Hepatocyte (in vitro differentiated cells): ENCODE results near the gene EPHB1. TPM values are rescaled to one million over a fixed set of nuclear protein-coding genes. Genes with fewer than 3 reads are reported as not detected.

Source experiments
- DNase-seq: peaks from one replicate; pipeline ENCODE4 v3.0.0-alpha.2; 2016; ENCODE audit warnings: low spot score
- H2AFZ ChIP-seq: fragments of 200-600 bp; sonication (generic); 2 replicates; pipeline ENCODE4 v1.6.0; 2016; ENCODE audit warnings: antibody characterized with exemption, mild to moderate bottlenecking
- H3K27ac ChIP-seq: fragments of 200-600 bp; sonication (generic); 2 replicates; pipeline ENCODE4 v1.5.1; 2016; ENCODE audit warnings: mild to moderate bottlenecking
- H3K27me3 ChIP-seq: fragments of 200-600 bp; sonication (generic); 2 replicates; pipeline ENCODE4 v1.6.1; 2016
- H3K36me3 ChIP-seq: fragments of 200-600 bp; sonication (generic); replicated peaks from 2 replicates; pipeline ENCODE4 v1.5.1; 2016; ENCODE audit warnings: low read depth; ENCODE audit not compliant: insufficient read depth
- H3K4me1 ChIP-seq: fragments of 200-600 bp; sonication (generic); 2 replicates; pipeline ENCODE4 v1.5.1; 2016; ENCODE audit warnings: mild to moderate bottlenecking, moderate library complexity; ENCODE audit not compliant: insufficient read depth
- H3K4me2 ChIP-seq: fragments of 200-600 bp; sonication (generic); 2 replicates; pipeline ENCODE4 v1.6.0; 2016
- H3K4me3 ChIP-seq: fragments of 200-600 bp; sonication (generic); 2 replicates; pipeline ENCODE4 v1.5.1; 2016; ENCODE audit warnings: mild to moderate bottlenecking
- H3K79me2 ChIP-seq: fragments of 200-600 bp; sonication (generic); 2 replicates; pipeline ENCODE4 v1.6.0; 2017; ENCODE audit warnings: mild to moderate bottlenecking
- H3K9me2 ChIP-seq: fragments of 200-600 bp; sonication (generic); replicated peaks from 2 replicates; pipeline ENCODE4 v1.6.0; 2017; ENCODE audit warnings: mild to moderate bottlenecking; ENCODE audit not compliant: insufficient read depth
- H3K9me3 ChIP-seq: fragments of 200-600 bp; sonication (generic); 2 replicates; pipeline ENCODE4 v1.5.1; 2016; ENCODE audit warnings: low read depth, mild to moderate bottlenecking
- H4K20me1 ChIP-seq: fragments of 200-600 bp; sonication (generic); 2 replicates; pipeline ENCODE4 v1.6.0; 2016; ENCODE audit warnings: mild to moderate bottlenecking; ENCODE audit not compliant: insufficient read depth, poor library complexity, severe bottlenecking
- CTCF ChIP-seq: fragments of 200-600 bp; sonication (generic); IDR thresholded peaks from 2 replicates; pipeline ENCODE4 v1.5.1; 2016; ENCODE audit warnings: antibody characterized with exemption, mild to moderate bottlenecking; ENCODE audit not compliant: poor library complexity
- EZH2 ChIP-seq: fragments of 200-600 bp; sonication (generic); IDR thresholded peaks from 2 replicates; pipeline ENCODE4 v1.6.1; 2016; ENCODE audit warnings: antibody characterized with exemption, mild to moderate bottlenecking, borderline replicate concordance
- EZH2phosphoT487 ChIP-seq: fragments of 200-600 bp; sonication (generic); IDR thresholded peaks from one replicate; pipeline ENCODE4 v1.6.1; 2018; ENCODE audit warnings: antibody characterized with exemption, mild to moderate bottlenecking, low read depth, moderate library complexity; ENCODE audit not compliant: unreplicated experiment, severe bottlenecking
- WGBS: methylation state at CpG from one replicate; pipeline ENCODE4 v1.1.6; 2016; ENCODE audit warnings: low lambda C conversion rate; ENCODE audit errors: missing lambda C conversion rate; 5-methylcytosine and 5-hydroxymethylcytosine counted together
- polyA plus RNA-seq: library from polyadenylated mRNA; unstranded; fragments of >200 nt; fragmentation: Nextera tagmentation; extraction: Ambion mirVana; gene quantifications from 2 replicates; pipeline ENCODE4 v1.2.1, GENCODE V29; 2016
- total RNA-seq: library from RNA; depleted of rRNA; stranded (reverse); fragments of >200 nt; gene quantifications from 2 replicates; pipeline ENCODE4 v1.2.3, GENCODE V29; 2014

The EPHB1 gene
- total and polyA plus RNA-seq, 2 experiments from 2014 or later: 3.3 to 5.6 TPM

DNA sequence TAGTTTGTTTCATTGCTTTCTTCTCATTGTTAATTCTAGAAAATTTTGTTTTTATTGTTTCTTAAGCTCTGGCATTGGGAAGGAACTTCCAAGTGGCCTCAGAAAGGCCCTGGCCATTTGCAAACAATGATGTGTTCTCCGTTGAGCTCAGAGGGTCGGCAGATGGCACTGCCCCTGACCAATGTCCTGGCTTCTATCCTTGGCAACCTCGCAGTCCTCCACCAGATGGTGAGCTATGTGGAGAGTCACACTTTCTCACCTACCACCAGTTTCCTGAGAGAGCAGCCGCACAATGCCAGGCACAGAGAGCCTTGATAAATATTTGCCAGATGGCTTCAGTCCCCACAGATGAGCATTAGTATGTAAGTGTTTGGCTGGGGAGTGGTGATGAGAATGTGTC is 343.7 kb downstream of the EPHB1 start:
- H3K27me3 ChIP-seq: no peaks in the 10 kb centered on the region

DNA sequence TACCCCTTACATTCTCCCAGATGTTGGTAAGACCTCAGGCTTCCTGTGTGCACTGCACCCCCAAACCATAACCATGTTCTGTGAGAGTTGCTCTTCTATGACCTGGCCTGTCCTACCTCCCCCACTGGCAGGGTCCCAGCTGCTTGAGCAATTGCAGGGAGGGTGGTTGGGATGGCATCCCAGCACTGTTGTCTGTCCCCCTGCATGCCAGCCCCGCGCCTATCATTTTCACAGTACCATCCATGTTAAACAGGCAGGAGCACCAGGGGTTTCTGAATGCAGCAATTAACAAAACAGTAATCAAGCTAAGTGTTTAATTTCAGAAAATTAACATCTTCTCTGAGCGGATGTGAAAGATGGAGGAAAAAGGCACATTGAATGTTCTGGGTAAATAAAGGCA is 345.5 kb downstream of the EPHB1 start:
- no peak overlapping the region for H2AFZ ChIP-seq
- TF ChIP-seq EZH2 (no peak), EZH2phosphoT487 (no peak)
- H4K20me1 ChIP-seq: no peaks in the 10 kb centered on the region
- no peak overlapping the region for H3K4me2 ChIP-seq
- no peaks in the 10 kb centered on the region for H3K9me3 ChIP-seq
- no peaks in the 10 kb centered on the region for H3K79me2 ChIP-seq
- 97% methylated on average over 3 of the region's 3 CpGs for WGBS
- H3K4me3 ChIP-seq: no peak overlapping the region
- no peak overlapping the region for H3K27ac ChIP-seq
- no peaks in the 10 kb centered on the region for H3K4me1 ChIP-seq
- H3K27me3 ChIP-seq: no peaks in the 10 kb centered on the region
- no peaks in the 10 kb centered on the region for H3K36me3 ChIP-seq
- H3K9me2 ChIP-seq: no peaks in the 10 kb centered on the region
- no peak for DNase-seq

More for the DNA sequence above, 343.7 kb downstream of the EPHB1 start:
- Histone ChIP-seq H3K9me2 (no peaks in the 10 kb centered on the region), H3K4me3 (no peak overlapping the region), H2AFZ (no peak overlapping the region), H3K9me3 (no peaks in the 10 kb centered on the region), H3K27ac (no peak overlapping the region), H3K36me3 (no peaks in the 10 kb centered on the region), H4K20me1 (no peaks in the 10 kb centered on the region), H3K4me2 (no peak overlapping the region), H3K4me1 (no peaks in the 10 kb centered on the region), H3K79me2 (no peaks in the 10 kb centered on the region)
- TF ChIP-seq EZH2 (no peak), EZH2phosphoT487 (no peak)
- DNase-seq: no peak
- WGBS: 86% methylated on average over 4 of the region's 4 CpGs

GRCh38 chr3:135141160-135141559 is 346.1 kb downstream of the EPHB1 start:
- no peak overlapping the region for H3K4me3 ChIP-seq
- no peaks in the 10 kb centered on the region for H3K27me3 ChIP-seq
- no peak for TF ChIP-seq CTCF
- no peak for TF ChIP-seq EZH2
- no peak for TF ChIP-seq EZH2phosphoT487
- no peak overlapping the region for H2AFZ ChIP-seq
- DNase-seq: no peak
- no peaks in the 10 kb centered on the region for H4K20me1 ChIP-seq
- no peaks in the 10 kb centered on the region for H3K79me2 ChIP-seq
- H3K4me1 ChIP-seq: no peaks in the 10 kb centered on the region
- H3K9me2 ChIP-seq: no peaks in the 10 kb centered on the region
- no peaks in the 10 kb centered on the region for H3K9me3 ChIP-seq
- no peak overlapping the region for H3K4me2 ChIP-seq
- H3K36me3 ChIP-seq: no peaks in the 10 kb centered on the region
- no peak overlapping the region for H3K27ac ChIP-seq
- WGBS: 91% methylated on average over 5 of the region's 5 CpGs

- WGBS: 90% methylated on average over 2 of the region's 2 CpGs
- Histone ChIP-seq H3K4me2 (no peak overlapping the region), H4K20me1 (no peaks in the 10 kb centered on the region), H3K27me3 (no peaks in the 10 kb centered on the region), H3K27ac (no peak overlapping the region), H2AFZ (no peak overlapping the region), H3K9me3 (no peaks in the 10 kb centered on the region), H3K9me2 (no peaks in the 10 kb centered on the region), H3K79me2 (no peaks in the 10 kb centered on the region), H3K36me3 (no peaks in the 10 kb centered on the region), H3K4me3 (no peak overlapping the region), H3K4me1 (no peaks in the 10 kb centered on the region)
- DNase-seq: no peak
- no peak for TF ChIP-seq CTCF
- no peak for TF ChIP-seq EZH2
- TF ChIP-seq EZH2phosphoT487: no peak
Observed at GRCh38 chr3:135141672-135142071, 346.6 kb downstream of the EPHB1 start.
